ENCODE measurements around the gene ADORA1. TPM values are rescaled to one million over a fixed set of nuclear protein-coding genes. Genes with fewer than 3 reads are reported as not detected.

The ADORA1 gene
- total RNA-seq, 1 donor from 2014 or later = 4.1 TPM

DNA sequence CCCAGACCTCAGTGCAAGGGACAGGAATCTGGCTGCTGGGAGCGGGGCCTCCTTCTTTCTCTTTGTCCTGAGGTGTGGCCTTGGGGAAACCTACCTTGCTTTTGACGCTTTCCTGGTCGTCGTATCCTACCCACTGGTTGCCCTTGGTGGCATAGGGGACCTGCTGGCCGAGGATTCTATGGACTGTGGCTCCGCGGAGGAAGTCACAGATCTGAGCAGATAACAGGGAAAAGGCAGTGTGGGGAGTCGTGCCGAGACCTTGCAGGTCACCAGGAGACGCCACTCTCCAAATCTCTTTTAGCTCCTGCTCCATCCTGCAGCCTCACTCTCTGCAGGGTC is 52.1 kb downstream of the ADORA1 start:
- ATAC-seq (no peak), DNase-seq (no peak)
- H3K4me3 ChIP-seq = no peak overlapping the region
- H3K9me3 ChIP-seq = no peaks in the 10 kb centered on the region
- intact Hi-C loops (cut with DNase I) = no loop called here
- TF ChIP-seq, protein P1, sequence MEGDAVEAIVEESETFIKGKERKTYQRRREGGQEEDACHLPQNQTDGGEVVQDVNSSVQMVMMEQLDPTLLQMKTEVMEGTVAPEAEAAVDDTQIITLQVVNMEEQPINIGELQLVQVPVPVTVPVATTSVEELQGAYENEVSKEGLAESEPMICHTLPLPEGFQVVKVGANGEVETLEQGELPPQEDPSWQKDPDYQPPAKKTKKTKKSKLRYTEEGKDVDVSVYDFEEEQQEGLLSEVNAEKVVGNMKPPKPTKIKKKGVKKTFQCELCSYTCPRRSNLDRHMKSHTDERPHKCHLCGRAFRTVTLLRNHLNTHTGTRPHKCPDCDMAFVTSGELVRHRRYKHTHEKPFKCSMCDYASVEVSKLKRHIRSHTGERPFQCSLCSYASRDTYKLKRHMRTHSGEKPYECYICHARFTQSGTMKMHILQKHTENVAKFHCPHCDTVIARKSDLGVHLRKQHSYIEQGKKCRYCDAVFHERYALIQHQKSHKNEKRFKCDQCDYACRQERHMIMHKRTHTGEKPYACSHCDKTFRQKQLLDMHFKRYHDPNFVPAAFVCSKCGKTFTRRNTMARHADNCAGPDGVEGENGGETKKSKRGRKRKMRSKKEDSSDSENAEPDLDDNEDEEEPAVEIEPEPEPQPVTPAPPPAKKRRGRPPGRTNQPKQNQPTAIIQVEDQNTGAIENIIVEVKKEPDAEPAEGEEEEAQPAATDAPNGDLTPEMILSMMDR (IDR thresholded peaks at IDR 0.05) = no peak
- no peaks in the 10 kb centered on the region for H3K36me3 ChIP-seq
- peaks cover 21% of the 10 kb centered on the region for H3K4me1 ChIP-seq
- H3K27ac ChIP-seq = no peak overlapping the region
- H3K27me3 ChIP-seq (ENCODE audit: low read depth) = no peaks in the 10 kb centered on the region

DNA sequence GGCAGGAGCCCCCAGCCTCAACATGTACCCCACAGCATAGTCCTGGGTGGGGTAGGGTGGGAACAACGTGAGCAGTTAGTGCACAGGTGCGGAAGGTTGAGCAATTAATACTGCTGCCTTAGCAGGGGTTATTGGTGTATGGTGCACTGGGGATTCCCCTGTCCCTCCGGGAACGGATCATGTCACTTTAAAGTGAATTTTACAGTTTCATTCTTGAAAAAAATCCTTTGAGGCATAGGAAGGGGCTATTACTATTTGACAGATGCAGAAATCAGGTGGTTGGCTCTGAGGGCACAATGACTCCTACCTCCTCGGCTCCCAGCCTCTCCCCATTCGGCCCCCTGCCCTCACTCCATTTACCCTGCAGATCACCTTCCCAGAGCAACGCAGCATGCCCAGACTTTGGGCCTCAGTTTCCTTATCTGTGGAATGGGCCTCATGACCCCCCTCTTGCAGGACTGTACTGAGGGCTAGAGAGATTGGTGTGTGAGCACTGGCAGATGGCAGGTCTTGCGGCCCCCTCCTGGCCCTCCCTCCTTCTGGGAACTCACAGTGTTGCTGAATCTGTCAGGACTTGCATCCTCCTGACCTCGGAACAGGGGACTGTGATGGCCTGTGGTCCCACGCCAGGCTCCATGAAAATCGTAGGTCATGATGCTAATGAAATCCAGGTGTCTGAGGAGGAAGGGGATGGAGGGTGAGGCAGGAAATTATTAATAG is 53.2 kb downstream of the ADORA1 start:
- intact Hi-C loops (cut with DNase I) = no loop called here
- no peaks in the 10 kb centered on the region for H3K27me3 ChIP-seq (ENCODE audit: low read depth)
- peaks cover 14% of the 10 kb centered on the region for H3K4me1 ChIP-seq
- ATAC-seq = no peak
- TF ChIP-seq, protein P1 (IDR thresholded peaks at IDR 0.05) = no peak
- H3K4me3 ChIP-seq = no peak overlapping the region
- DNase-seq = no peak
- no peaks in the 10 kb centered on the region for H3K36me3 ChIP-seq
- no peaks in the 10 kb centered on the region for H3K9me3 ChIP-seq
- H3K27ac ChIP-seq = no peak overlapping the region

DNA sequence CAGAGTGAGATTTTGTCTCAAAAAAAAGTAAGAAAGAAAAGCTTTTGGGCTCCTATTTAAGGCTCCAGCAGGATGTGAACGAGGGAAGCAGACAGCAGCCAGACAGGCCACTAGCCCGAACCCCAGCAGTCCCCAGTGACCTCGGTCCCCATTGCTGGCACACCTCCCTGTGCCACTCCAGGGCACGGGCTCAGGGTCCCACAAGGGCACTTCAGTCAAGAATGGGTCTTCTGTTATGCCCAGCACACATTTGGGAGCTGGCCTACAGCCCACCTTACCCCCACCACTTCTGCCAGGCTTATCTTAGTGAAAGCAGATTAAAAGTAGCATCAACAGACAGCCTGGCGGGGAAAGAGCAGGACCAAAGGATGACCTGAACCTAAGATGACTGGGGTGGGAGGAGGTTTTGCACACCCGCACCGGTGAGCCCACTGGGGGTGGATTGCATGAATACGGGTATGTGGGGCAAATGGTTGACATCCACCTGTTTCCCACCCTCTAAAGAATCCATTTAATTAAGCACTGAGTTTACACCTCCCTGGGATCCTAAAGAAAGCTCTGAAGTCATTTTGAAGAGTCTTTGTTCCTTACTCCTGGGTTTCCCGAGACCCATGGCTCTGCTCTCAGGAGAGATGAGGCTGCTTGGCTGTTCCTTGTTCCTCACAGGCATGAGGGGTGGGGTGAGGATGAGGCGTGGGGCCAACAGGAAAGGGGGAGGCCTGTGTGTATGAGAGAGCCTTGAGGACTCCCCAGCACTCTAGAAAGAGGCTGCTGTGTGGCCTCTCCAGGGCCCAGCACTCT is 54.3 kb downstream of the ADORA1 start:
- peaks cover 12% of the 10 kb centered on the region for H3K4me1 ChIP-seq
- DNase-seq (no peak), ATAC-seq (no peak)
- TF ChIP-seq, protein P1 (IDR thresholded peaks at IDR 0.05) = no peak
- no peaks in the 10 kb centered on the region for H3K36me3 ChIP-seq
- no peaks in the 10 kb centered on the region for H3K9me3 ChIP-seq
- intact Hi-C loops (cut with DNase I) = no loop called here
- H3K27me3 ChIP-seq (ENCODE audit: low read depth) = no peaks in the 10 kb centered on the region
- no peak overlapping the region for H3K4me3 ChIP-seq
- no peak overlapping the region for H3K27ac ChIP-seq

DNA sequence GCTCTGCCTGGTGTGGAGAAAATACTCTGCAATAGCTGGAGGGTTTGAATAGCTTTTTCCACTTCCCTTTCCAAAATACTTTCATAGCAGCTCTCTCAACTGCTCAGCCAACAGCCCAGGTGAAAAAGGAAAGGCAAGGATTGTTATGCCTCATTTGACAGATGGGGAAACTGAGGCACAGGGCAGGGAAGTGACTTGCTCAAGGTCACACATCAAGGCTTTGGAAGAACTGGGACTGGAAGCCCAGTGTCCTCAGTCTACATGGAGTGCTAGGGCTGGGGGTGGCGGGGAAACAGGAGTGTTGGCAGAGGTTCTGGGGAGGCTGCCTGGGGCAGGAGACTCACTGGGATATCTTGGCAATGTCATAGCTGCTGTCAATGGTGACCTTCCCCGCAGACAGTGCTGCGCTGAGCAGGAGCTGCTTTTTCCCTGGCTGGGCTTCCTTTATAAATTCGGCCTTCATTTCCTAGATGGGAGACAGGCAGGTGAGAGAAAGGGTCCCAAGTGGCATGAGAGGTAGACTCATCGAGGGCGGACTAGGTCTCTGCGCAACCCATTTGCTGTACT is 54.9 kb downstream of the ADORA1 start:
- Histone ChIP-seq H3K27ac (no peak overlapping the region), H3K36me3 (no peaks in the 10 kb centered on the region), H3K4me1 (peaks cover 13% of the 10 kb centered on the region), H3K9me3 (no peaks in the 10 kb centered on the region), H3K27me3 (ENCODE audit: low read depth) (no peaks in the 10 kb centered on the region), H3K4me3 (no peak overlapping the region)
- TF ChIP-seq, protein P1 (IDR thresholded peaks at IDR 0.05) = no peak
- intact Hi-C loops (cut with DNase I) = no loop called here
- DNase-seq (no peak), ATAC-seq (no peak)

DNA sequence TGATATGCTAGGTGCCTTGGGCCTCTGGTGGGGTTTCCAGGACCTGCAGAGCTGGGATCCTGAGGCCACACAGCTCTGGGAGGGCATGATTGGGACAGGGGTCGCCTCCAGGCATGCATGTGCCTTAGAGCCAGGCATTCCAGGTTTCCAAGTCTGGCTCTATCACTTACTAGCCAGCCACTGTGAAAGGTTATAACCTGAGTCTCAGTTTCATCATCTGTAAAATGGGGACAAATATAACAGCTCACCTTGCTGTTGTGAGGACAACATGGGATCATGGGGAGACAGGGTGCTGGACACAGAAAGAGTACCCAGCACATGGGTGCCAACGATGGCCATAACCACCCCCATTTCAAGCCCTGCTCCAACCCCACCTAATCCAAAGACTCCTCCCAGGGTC is 56.3 kb downstream of the ADORA1 start:
- Histone ChIP-seq H3K27ac (no peak overlapping the region), H3K4me1 (peaks cover 14% of the 10 kb centered on the region), H3K27me3 (ENCODE audit: low read depth) (no peaks in the 10 kb centered on the region), H3K36me3 (no peaks in the 10 kb centered on the region), H3K9me3 (no peaks in the 10 kb centered on the region), H3K4me3 (no peak overlapping the region)
- no peak for DNase-seq
- intact Hi-C loops (cut with DNase I) = no loop called here
- no peak for ATAC-seq
- TF ChIP-seq, protein P1 (IDR thresholded peaks at IDR 0.05) = no peak

All from lower lobe of right lung (tissue), 2 donors.